ENCODE data around the gene NKX2-8.

Gene NKX2-8

DNA sequence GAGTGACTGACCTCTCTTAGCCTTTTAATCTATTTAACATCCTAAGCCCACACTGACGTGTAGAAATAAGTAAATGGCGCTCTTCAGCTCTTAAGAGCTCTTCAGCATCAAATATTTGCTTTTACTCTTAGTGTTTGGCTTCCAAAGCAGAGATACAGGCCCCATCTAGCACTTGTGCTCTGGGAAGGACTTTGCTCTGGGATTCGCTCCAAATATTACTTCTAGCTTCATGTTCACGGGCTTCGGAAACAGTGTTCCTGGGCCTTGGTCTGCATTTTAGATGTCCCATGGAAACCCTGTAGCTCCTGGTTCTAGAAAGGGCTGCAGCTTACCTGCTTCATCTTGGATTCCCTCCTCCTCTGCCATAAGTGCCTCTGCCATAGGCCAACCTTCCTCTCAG, 2.7 kb upstream of the NKX2-8 start:
- TF ChIP-seq POLR2A (IDR thresholded peaks at IDR 0.05; ENCODE audit: low read length) (no peak), GATA1 (IDR thresholded peaks at IDR 0.05; ENCODE audit: low read depth, low read length) (no peak)
- DNase-seq: no peak

DNA sequence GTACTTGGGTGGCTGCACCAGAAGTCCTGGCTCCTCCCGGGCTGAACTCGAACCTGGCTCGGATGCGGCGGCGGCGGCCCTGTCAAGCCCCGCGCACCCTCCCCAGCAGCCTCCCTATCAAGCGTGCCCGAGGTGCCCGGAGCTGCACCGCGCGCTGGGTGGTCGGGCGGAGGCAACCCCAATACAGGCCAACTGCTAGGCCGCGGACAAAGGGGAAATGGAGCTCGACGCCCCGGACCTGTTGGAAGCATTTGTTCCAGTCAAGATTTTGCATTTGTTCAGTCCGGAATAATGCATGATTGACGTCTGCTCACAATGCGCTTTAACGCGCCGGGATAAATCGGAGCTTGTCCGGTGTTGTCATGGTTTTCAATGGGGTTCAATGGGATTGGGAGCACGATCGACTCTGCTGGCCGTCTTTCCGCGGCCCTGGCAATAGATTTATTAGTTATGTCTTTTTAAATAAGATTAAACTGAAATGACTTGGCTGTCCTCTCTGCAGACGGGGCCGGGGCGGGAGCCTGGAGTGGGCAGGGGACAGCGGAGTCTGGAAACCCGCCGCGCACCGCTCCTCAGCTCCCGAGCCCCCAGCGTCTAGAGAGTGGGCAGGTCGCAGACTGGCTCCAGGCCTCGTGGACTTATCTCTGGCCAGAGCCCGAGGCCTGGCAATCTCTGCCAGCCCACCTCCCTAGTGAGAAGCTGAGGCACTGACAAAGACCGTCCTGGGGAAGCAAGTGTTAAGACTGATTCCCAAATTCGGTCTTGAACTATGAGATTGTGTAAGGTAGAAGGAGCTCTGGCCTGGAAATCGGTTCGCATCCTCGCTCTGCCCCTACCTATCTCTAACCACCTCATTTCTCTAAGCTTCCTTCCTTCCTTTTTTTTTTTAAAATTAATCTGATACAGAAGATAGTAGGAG, 1.7 kb upstream of the NKX2-8 start:
- TF ChIP-seq POLR2A (IDR thresholded peaks at IDR 0.05; ENCODE audit: low read length): no peak
- no peak for TF ChIP-seq GATA1 (IDR thresholded peaks at IDR 0.05; ENCODE audit: low read depth, low read length)
- peak in 1 of 2 experiments; percentile 5 for DNase-seq

DNA sequence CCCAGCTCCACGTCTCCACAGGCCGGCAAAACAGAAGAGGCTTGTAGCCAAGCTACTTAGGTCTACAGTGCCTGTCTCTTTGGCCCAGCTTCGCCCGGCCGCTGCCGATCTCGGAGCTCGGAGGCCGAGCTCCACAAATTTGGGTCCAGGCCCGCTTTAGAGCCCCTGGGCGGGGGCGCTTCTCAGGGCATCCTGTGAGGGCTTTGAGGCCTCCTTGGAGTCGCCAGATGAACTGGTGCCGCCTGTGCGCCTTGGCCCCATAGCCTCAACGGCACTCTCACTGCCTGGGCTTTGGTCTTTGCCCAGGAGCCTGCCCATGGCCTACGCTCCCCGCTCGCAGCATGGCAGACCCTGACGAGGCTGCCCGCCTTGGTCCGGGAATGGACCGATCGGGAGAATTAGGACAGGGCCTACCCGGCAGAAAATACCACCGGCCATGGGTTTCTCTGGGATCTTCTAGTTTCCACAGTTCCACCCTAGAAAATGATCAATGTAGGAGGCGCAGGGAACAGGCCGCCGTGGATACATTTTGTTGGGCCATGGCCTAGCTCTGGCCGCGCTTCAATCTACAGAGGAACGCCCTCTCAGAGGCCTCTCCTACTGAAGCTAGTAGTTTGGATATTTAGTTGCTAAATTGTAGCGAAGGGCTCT, 953 bp upstream of the NKX2-8 start:
- no peak for DNase-seq
- no peak for TF ChIP-seq POLR2A (IDR thresholded peaks at IDR 0.05; ENCODE audit: low read length)
- TF ChIP-seq GATA1 (IDR thresholded peaks at IDR 0.05; ENCODE audit: low read depth, low read length): no peak

DNA sequence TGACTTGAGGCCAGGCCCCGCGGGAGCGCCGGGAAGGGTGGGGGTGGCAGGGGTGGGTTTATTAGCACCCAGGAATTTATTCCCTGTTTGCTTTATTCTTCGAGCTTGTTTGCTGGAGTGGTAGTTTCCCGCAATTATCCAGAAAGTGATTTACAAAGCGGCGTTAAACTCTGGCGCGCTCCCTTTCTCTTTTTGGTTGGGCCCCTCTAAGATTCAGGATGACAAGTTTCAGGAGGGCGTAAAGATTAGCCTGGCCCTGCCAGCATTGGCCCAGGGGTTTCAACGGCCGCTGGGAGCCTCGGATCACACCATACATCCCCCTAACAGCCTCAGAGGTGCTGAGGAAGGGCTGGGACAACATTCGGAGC, 444 bp upstream of the NKX2-8 start:
- no peak for TF ChIP-seq GATA1 (IDR thresholded peaks at IDR 0.05; ENCODE audit: low read depth, low read length)
- no peak for TF ChIP-seq POLR2A (IDR thresholded peaks at IDR 0.05; ENCODE audit: low read length)
- DNase-seq: no peak

DNA sequence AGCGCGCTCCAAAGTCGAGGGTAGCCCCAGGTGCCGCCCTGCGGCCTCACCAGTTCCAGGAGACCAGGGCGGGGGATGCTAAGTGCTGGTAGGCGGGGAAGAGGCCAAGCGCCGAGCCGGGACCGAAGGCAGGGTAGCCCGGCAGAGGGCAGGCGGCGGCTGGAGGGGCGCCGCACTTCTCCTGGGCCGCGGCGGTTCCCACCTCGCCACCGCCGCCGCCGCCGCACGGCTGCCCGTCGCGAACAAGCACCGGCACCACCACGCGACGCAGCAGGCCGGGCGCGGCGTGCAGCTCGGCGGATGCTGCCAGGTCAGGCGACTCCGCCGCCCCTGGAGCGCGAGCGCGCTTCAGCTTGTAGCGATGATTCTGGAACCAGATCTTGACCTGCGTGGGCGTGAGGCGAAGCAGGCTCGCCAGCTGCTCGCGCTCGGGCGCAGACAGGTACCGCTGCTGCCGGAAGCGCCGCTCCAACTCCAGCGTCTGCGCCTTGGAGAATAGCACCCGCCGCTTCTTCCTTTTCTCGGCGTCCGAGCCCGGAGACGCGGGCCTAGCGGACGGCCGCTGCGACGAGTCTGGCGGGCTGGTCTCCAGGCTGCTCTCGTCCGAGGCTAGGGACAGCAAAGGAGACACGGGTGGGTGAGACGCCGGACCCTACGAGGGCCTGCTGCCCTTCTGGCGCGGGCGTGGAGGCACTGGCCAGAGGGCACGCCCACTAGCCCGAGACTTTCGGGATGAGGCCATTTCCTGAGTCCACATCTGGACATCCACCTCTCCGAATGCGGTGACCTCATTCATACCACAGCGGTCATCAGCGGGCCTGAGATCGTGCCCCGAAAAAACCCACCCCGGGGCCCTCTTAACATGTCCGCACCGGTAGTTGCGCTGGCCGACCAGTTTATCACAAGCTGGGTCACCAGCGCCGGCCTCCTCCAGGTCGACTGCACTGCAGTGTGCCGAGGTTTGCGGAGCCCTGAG, 1.3 kb downstream of the NKX2-8 start:
- peak; percentile 7 to 28 for DNase-seq
- TF ChIP-seq POLR2A (IDR thresholded peaks at IDR 0.05; ENCODE audit: low read length) (no peak), GATA1 (IDR thresholded peaks at IDR 0.05; ENCODE audit: low read depth, low read length) (no peak)

DNA sequence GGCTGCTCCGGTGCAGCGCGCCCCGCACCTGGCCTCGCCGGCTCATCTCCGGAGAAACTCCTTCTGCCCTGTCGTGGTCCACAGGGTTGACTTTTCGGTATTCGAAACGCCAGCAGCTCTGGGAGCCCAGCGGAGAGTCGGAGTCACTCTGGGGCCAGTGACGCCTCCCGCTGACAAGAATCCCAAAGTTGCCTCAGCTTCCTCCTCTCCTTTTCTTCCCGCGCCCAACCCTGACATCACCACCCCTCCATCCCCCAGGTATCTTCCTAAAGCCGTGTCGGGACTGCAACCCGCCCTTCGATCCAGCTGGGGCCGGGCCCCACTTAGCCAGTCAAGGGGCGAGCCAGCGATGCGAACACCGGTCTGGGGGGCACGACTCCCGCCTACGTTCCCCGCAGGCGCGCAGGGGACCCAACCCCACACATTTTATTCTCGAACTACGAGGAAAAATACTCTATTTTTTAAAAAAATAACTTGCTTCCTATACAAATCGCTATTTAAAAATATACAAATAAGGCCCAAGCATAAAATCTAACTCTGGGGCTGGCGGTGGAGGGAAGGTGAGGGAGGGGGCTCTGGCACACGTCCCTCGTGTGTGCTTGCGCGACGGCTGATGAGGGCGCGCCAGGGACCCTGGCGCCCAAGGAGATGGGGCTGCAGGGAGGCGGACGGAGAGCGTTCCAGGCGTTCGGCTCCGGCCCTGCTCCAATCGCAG, 2.1 kb downstream of the NKX2-8 start:
- no peak for DNase-seq
- TF ChIP-seq POLR2A (IDR thresholded peaks at IDR 0.05; ENCODE audit: low read length): no peak
- no peak for TF ChIP-seq GATA1 (IDR thresholded peaks at IDR 0.05; ENCODE audit: low read depth, low read length)

DNA sequence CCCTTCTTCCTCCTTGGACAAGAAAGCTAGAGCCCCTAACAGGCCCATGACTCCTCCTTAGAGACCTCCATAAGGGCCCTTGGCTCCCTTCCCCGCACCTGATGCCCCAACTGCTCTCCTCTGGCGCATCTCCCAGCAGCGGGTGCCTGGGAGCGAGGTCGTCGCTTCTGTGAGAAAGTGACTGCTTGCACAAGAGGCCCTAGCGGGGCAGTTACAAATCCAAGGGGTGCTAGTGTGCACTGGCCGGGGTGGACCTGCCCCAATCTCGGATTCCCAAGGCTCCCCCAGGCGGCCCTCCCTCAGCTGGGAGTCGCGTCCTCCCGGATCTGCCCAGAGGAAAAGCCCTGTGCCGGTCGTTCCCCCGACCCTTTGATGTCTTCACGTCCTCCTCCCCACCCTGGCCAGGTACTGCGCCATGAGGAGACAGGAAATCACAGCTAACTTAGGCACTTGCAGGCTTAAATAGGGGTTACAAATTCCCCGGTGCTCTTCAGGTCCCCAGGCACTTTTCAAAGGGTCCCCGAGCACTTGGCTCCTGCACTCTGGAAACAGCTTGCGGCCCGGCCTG, 2.8 kb downstream of the NKX2-8 start:
- TF ChIP-seq POLR2A (IDR thresholded peaks at IDR 0.05; ENCODE audit: low read length) (no peak), GATA1 (IDR thresholded peaks at IDR 0.05; ENCODE audit: low read depth, low read length) (no peak)
- no peak for DNase-seq

DNA sequence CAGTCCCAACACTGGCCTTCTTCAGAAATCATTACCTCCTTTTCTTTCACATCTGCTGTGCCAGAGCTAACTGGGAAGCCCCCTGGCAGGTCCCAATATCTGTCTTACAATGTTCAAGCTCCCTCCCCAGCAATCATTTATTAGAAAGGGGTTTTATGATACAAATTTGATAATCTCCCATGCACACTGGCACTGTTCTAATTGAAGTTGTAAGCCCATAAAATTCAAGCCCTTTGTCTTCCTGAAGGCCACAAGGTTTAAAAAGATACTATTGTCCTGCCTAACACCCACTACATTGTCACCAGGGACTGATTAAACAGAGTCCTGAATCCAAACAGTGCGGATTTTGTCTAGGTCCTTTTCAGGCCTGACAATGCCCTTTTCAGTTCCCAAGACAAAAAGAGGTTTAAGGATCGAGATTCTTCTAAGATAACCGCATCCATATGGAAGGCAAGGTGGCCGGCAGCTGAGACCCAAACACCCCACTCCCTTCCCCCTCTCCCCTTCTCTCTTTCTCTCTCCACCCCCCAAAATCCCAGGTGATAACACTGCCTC, 3.3 kb downstream of the NKX2-8 start:
- TF ChIP-seq POLR2A (IDR thresholded peaks at IDR 0.05; ENCODE audit: low read length) (no peak), GATA1 (IDR thresholded peaks at IDR 0.05; ENCODE audit: low read depth, low read length) (no peak)
- no peak for DNase-seq

DNA sequence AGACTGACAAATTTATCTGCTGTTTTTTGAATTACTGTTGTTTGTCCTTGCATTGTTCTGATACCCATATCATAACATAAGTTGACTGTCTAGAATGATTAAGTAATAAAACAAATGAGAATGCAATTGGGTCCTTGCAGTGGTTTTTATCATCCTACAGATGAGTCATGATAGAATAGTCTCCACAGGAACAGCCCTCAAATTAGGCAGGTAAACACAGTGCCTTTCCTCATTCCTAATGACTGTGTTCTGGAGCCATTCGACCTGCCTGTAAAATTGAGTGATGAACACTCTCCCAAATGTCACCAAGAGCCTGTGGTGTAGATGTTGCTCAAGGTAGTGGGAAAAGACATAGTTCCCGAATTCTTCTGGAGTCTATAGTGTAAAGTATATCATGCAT, 12.3 kb downstream of the NKX2-8 start:
- no peak for DNase-seq
- TF ChIP-seq GATA1 (IDR thresholded peaks at IDR 0.05; ENCODE audit: low read depth, low read length) (no peak), POLR2A (IDR thresholded peaks at IDR 0.05; ENCODE audit: low read length) (no peak)

DNA sequence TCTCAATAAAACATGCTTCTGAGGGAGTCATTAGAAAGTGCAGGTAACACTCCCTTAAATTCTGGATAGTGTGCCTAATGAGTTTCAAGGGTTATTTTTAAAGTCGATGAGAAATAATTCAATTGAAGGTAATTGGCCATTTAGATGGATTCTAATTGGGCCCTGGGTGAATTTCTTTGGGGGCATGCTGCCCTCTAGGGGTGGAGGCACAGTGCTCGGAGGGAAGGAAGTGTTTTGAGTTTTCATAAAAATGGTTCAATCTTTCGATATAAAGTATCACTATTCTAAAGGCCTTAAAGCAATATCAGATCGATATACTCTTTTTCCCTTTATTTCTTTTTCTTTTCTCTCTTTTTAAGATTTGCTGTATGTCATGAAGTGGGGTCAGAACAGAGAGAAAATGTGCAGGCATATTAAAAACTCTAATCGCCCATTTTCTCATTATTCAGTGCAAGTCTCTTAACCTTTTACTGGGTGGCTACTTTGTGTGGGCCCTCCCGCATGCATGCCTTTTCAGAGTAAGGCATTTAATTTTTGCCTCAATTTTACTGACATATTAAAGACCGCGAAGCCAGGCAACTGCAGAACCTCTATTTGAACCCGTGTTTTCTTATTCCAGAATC, 25.5 kb downstream of the NKX2-8 start:
- DNase-seq: peak; percentile 22 to 45
- no peak for TF ChIP-seq GATA1 (IDR thresholded peaks at IDR 0.05; ENCODE audit: low read depth, low read length)
- TF ChIP-seq POLR2A (IDR thresholded peaks at IDR 0.05; ENCODE audit: low read length): no peak

DNA sequence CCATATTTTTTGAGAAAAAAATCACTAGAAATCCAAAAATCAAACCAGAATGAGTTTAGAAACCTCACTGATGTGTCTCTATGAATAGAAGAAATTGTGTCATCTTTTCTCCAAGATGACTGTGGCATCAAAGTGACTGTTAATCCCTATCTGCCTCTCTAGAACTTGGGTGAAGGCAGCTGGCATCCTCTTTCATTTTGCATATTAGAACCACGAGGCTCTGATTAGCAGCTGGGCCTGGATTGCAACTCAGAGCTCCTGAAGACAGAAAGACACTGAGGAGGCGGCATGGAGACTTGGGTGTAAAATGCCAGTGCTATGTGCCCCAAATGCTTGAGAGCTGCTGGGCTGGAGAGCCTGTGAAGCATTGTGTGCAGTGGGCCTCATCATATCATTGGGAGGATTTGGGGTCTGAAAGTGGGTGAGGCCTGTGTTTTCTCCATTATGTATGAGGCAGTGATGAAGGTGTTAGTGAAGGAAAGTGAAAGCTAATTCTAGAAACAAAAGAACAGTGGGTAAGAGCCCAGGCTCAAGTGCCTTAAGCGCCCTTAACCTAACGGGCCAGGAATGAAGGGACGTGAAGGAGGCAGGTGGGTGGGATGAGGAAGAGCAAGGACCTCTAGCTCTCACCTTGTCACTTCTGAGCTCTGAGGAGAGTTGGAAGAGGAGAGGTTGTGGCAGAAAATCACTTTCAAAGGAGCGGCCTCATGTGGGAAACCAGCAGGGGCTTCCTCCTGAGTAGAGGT, 26.2 kb downstream of the NKX2-8 start:
- TF ChIP-seq POLR2A (IDR thresholded peaks at IDR 0.05; ENCODE audit: low read length) (no peak), GATA1 (IDR thresholded peaks at IDR 0.05; ENCODE audit: low read depth, low read length) (no peak)
- no peak for DNase-seq
